Measurements from ENCODE around the gene MAP4K2. TPM values are rescaled to one million over a fixed set of nuclear protein-coding genes. Genes with fewer than 3 reads are reported as not detected.

The MAP4K2 gene
- total and polyA plus RNA-seq, 9 of the 15 experiments (the other 6 are each of a cell fraction or from before 2014, with no cell fraction given): 0.13 to 14.5 (median 7.3) TPM

DNA sequence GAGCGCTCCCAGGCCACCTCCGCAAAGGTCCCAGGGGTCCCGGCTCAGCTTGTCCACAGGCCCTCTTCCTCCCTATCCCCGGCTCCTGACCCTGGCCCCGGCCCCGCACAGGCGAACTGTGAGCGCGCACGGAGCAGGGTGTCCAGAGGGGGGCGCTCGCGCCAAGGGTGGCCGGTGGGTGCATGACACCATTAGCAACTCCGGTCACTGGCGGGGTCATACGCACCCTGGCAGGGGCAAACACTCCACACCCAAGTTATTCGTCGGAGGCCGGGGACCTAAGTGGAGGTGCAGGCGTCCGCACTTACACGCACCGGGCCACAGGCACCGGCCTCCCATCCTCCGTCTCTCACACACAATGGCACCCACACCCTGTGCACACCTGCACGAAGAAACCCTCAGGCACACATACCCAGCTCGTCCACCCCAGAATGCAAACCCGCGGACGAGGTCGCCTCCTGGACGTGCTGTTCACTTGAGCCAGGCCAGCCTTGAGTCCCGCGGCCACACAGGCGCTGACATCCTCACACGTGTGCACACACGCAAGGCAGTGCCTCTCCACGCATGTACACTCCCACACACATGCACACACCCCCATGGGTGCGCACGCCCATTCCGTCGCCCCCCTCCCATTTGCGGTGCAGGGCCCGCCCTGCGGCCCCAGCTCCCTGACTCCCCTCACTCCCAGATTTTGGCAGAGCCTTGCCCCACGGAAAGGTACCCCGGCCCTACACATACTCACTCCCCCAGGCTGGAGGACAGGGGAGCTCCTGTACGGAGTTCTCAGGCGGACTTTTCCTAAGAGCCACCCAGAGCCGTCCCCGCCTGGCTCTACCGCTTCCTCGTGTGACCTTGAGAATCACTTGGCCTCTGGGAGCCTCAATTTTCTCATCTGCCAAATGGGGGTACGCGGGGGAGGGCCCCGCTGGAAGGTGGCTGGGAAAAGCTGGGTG lies 59.1 kb downstream of the MAP4K2 start, which contains the start of gene RASGRP2 (continued):
- TF ChIP-seq, protein P1, sequence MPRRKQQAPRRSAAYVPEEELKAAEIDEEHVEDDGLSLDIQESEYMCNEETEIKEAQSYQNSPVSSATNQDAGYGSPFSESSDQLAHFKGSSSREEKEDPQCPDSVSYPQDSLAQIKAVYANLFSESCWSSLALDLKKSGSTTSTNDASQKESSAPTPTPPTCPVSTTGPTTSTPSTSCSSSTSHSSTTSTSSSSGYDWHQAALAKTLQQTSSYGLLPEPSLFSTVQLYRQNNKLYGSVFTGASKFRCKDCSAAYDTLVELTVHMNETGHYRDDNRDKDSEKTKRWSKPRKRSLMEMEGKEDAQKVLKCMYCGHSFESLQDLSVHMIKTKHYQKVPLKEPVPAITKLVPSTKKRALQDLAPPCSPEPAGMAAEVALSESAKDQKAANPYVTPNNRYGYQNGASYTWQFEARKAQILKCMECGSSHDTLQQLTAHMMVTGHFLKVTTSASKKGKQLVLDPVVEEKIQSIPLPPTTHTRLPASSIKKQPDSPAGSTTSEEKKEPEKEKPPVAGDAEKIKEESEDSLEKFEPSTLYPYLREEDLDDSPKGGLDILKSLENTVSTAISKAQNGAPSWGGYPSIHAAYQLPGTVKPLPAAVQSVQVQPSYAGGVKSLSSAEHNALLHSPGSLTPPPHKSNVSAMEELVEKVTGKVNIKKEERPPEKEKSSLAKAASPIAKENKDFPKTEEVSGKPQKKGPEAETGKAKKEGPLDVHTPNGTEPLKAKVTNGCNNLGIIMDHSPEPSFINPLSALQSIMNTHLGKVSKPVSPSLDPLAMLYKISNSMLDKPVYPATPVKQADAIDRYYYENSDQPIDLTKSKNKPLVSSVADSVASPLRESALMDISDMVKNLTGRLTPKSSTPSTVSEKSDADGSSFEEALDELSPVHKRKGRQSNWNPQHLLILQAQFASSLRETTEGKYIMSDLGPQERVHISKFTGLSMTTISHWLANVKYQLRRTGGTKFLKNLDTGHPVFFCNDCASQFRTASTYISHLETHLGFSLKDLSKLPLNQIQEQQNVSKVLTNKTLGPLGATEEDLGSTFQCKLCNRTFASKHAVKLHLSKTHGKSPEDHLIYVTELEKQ (CRISPR knock-in tag; IDR thresholded peaks at IDR 0.05): no peak
- TF ChIP-seq, protein P2, sequence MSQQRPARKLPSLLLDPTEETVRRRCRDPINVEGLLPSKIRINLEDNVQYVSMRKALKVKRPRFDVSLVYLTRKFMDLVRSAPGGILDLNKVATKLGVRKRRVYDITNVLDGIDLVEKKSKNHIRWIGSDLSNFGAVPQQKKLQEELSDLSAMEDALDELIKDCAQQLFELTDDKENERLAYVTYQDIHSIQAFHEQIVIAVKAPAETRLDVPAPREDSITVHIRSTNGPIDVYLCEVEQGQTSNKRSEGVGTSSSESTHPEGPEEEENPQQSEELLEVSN (IDR thresholded peaks at IDR 0.05; ENCODE audit: borderline replicate concordance in 1 of 2, extremely low read depth in 1 of 2, insufficient read depth in 1 of 2, insufficient read length in 1 of 2, low read depth in 1 of 2, low read length in 1 of 2, poor library complexity in 1 of 2, severe bottlenecking in 1 of 2): peak; percentile 9 to 33
- TF ChIP-seq, protein P3, sequence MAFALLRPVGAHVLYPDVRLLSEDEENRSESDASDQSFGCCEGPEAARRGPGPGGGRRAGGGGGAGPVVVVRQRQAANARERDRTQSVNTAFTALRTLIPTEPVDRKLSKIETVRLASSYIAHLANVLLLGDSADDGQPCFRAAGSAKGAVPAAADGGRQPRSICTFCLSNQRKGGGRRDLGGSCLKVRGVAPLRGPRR (CRISPR knock-in tag; IDR thresholded peaks at IDR 0.05): no peak
- TF ChIP-seq CBX1 (IDR thresholded peaks at IDR 0.05; ENCODE audit: low read depth) (peak; percentile 95), HCFC1 (IDR thresholded peaks at IDR 0.05; ENCODE audit: low read depth, low read length) (0 out of 2 replicates have a peak, but pooled peaks have one; percentile 10), IFI16 (CRISPR knock-in tag; IDR thresholded peaks at IDR 0.05) (no peak), GABPB1 (CRISPR knock-in tag; IDR thresholded peaks at IDR 0.05) (no peak), ZNF165 (CRISPR knock-in tag; IDR thresholded peaks at IDR 0.05; ENCODE audit: borderline replicate concordance) (no peak), CBFA2T2 (conservative IDR thresholded peaks at IDR 0.05) (no peak), TAF15 (IDR thresholded peaks at IDR 0.05; ENCODE audit: low read depth, low read length) (no peak), NR3C1 (CRISPR knock-in tag; IDR thresholded peaks at IDR 0.05) (no peak), POLR2G (IDR thresholded peaks at IDR 0.05; ENCODE audit: low read depth, low read length) (peak; percentile 61), MCM3 (IDR thresholded peaks at IDR 0.05) (no peak), BCOR (IDR thresholded peaks at IDR 0.05) (peak; percentile 96), HNRNPLL (IDR thresholded peaks at IDR 0.05; ENCODE audit: low read depth, low read length, poor library complexity, severe bottlenecking) (no peak)
- TF ChIP-seq, protein P4, sequence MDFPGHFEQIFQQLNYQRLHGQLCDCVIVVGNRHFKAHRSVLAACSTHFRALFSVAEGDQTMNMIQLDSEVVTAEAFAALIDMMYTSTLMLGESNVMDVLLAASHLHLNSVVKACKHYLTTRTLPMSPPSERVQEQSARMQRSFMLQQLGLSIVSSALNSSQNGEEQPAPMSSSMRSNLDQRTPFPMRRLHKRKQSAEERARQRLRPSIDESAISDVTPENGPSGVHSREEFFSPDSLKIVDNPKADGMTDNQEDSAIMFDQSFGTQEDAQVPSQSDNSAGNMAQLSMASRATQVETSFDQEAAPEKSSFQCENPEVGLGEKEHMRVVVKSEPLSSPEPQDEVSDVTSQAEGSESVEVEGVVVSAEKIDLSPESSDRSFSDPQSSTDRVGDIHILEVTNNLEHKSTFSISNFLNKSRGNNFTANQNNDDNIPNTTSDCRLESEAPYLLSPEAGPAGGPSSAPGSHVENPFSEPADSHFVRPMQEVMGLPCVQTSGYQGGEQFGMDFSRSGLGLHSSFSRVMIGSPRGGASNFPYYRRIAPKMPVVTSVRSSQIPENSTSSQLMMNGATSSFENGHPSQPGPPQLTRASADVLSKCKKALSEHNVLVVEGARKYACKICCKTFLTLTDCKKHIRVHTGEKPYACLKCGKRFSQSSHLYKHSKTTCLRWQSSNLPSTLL (IDR thresholded peaks at IDR 0.05): no peak
- TF ChIP-seq, protein P5, sequence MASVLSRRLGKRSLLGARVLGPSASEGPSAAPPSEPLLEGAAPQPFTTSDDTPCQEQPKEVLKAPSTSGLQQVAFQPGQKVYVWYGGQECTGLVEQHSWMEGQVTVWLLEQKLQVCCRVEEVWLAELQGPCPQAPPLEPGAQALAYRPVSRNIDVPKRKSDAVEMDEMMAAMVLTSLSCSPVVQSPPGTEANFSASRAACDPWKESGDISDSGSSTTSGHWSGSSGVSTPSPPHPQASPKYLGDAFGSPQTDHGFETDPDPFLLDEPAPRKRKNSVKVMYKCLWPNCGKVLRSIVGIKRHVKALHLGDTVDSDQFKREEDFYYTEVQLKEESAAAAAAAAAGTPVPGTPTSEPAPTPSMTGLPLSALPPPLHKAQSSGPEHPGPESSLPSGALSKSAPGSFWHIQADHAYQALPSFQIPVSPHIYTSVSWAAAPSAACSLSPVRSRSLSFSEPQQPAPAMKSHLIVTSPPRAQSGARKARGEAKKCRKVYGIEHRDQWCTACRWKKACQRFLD (CRISPR knock-in tag; IDR thresholded peaks at IDR 0.05): no peak

Measured in K562 (cell line).